Right lobe of liver (tissue), 4 donors: ENCODE measurements around the gene PNMA6A.
"Not testable (repeated sequence)": the region's sequence is repeated elsewhere in the genome, so short reads cannot be mapped to it uniquely, and the experiment has no call there.

Experiments
- POLR2A ChIP-seq: fragments of 450-650 bp; IDR thresholded peaks from one replicate; pipeline ENCODE4 v1.6.1; 2017; ENCODE audit warnings: antibody characterized with exemption, mild to moderate bottlenecking
- TF ChIP-seq, protein P1 (sequence below), 4 donors: fragments of 200-600 bp in 3 of 4; fragments of 450-650 bp in 1 of 4; IDR thresholded peaks; one replicate each; pipeline versions ENCODE4 v1.5.1 to v1.8.0; 2016 to 2022; ENCODE audit warnings: antibody characterized with exemption in 4 of 4, mild to moderate bottlenecking in 2 of 4
- donor health status: DM: no; HTN: no; CAD: no.
- donor health status: DM: no; HTN: no; CAD: no.
- donor health status: DM: no; HTN: yes; CAD: no.

DNA sequence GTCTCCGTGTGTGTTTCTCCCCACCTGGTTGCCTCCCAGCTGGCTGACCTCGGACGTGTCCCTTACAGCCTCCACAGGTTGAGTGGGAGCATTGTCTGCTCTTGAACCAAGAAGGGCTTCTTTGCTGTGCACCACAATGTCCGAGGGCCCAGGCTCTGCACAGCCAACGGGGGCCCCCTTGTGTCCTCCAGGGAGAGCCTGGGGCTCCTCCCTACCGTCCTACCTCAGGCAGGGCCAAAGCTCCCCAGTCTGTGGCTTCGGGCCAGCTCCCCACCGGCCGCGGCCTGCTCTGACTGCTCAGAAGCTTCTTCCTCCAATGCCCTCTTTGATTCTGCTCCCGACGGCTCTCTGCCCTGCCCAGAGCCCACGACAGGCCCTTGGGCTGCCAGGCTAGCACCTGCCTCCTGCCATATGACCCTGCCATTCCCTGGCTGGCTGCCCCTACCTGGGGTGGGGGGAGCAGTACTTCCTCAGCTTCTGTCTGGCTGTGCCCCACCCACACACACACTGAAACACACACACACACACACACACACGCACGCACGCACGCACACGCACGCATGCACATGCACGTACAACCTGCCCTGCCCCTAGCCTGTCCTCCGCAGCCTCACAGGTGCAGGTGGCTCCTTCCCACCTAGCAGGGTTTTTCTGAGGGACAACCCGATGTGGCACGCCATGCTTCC lies 11.1 kb downstream of the PNMA6A start:
- not testable (repeated sequence) for TF ChIP-seq POLR2A
- TF ChIP-seq, protein P1, sequence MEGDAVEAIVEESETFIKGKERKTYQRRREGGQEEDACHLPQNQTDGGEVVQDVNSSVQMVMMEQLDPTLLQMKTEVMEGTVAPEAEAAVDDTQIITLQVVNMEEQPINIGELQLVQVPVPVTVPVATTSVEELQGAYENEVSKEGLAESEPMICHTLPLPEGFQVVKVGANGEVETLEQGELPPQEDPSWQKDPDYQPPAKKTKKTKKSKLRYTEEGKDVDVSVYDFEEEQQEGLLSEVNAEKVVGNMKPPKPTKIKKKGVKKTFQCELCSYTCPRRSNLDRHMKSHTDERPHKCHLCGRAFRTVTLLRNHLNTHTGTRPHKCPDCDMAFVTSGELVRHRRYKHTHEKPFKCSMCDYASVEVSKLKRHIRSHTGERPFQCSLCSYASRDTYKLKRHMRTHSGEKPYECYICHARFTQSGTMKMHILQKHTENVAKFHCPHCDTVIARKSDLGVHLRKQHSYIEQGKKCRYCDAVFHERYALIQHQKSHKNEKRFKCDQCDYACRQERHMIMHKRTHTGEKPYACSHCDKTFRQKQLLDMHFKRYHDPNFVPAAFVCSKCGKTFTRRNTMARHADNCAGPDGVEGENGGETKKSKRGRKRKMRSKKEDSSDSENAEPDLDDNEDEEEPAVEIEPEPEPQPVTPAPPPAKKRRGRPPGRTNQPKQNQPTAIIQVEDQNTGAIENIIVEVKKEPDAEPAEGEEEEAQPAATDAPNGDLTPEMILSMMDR (IDR thresholded peaks at IDR 0.05), result not testable (repeated sequence)
